IMR-90 (cell line): ENCODE results near the gene PRKAG2. TPM values are rescaled to one million over a fixed set of nuclear protein-coding genes. Genes with fewer than 3 reads are reported as not detected.

Source experiments
- ATAC-seq: fragments of 200-7000 bp; cut with Tn5 transposase; 2 replicates; pipeline ENCODE4 v1.9.1; 2020; ENCODE audit warnings: low read depth, mild to moderate bottlenecking, moderate library complexity
- BruUV-seq: library from RNA; stranded (reverse); fragments of 400-500 nt; replicated peaks from 2 replicates; lab custom pipeline; 2021; lab: Mats Ljungman, UMichigan
- CTCF ChIA-PET: fragments of 300-600 bp; formaldehyde crosslinking; extraction: SDS; loops from one replicate; lab custom pipeline; 2021; ENCODE audit warnings: antibody characterized with exemption; lab: Yijun Ruan, JAX
- POLR2A ChIA-PET: fragments of 300-600 bp; sonication (Branson Sonifier 250); formaldehyde crosslinking; loops from one replicate; lab custom pipeline; 2022; ENCODE audit warnings: antibody characterized with exemption; ENCODE audit not compliant: unreplicated experiment; lab: Charles Lee
- DNase-seq: peaks from one replicate; pipeline ENCODE4 v3.0.0; 2013
- H2AFZ ChIP-seq: replicated peaks from 2 replicates; pipeline ENCODE3; 2013; ENCODE audit warnings: low read length, mild to moderate bottlenecking; ENCODE audit not compliant: poor library complexity
- H2AK5ac ChIP-seq: 2 replicates; pipeline ENCODE4 v1.6.1; 2013; ENCODE audit warnings: low read depth, low read length, inconsistent platforms
- H2AK9ac ChIP-seq: replicated peaks from 2 replicates; pipeline ENCODE3; 2013; ENCODE audit warnings: mild to moderate bottlenecking, low read depth, low read length, moderate library complexity; ENCODE audit not compliant: poor library complexity
- H2BK120ac ChIP-seq: 2 replicates; pipeline ENCODE4 v1.6.1; 2013; ENCODE audit warnings: low read depth, low read length, inconsistent platforms
- H2BK15ac ChIP-seq: 3 replicates; pipeline ENCODE4 v1.6.1; 2013; ENCODE audit warnings: low read depth, low read length, inconsistent platforms
- H2BK20ac ChIP-seq: 2 replicates; pipeline ENCODE4 v1.6.1; 2013; ENCODE audit warnings: low read depth, mild to moderate bottlenecking, inconsistent platforms, low read length, moderate library complexity
- H2BK5ac ChIP-seq: 2 replicates; pipeline ENCODE4 v1.6.1; 2013; ENCODE audit warnings: mild to moderate bottlenecking, low read depth, low read length, inconsistent platforms; ENCODE audit not compliant: poor library complexity, severe bottlenecking
- H3K14ac ChIP-seq: replicated peaks from 2 replicates; pipeline ENCODE4 v1.6.1; 2013; ENCODE audit warnings: low read depth, low read length, inconsistent platforms
- H3K18ac ChIP-seq: 2 replicates; pipeline ENCODE4 v1.6.1; 2013; ENCODE audit warnings: low read depth, low read length, control low read depth
- H3K23ac ChIP-seq: 2 replicates; pipeline ENCODE4 v1.6.1; 2013; ENCODE audit warnings: low read depth, low read length, inconsistent platforms
- H3K27ac ChIP-seq: 2 replicates; pipeline ENCODE4 v1.5.1; 2013; ENCODE audit warnings: mild to moderate bottlenecking, control low read depth, low read length; ENCODE audit not compliant: insufficient read depth
- H3K27me3 ChIP-seq: 2 replicates; pipeline ENCODE4 v1.6.1; 2013; ENCODE audit warnings: low read length; ENCODE audit not compliant: control insufficient read depth, insufficient read depth
- H3K36me3 ChIP-seq: 2 replicates; pipeline ENCODE4 v1.6.1; 2013; ENCODE audit warnings: low read length, mixed read lengths; ENCODE audit not compliant: control insufficient read depth, insufficient read depth
- H3K4ac ChIP-seq: 2 replicates; pipeline ENCODE4 v1.6.1; 2013; ENCODE audit warnings: low read depth, low read length, inconsistent platforms
- H3K4me1 ChIP-seq: 2 replicates; pipeline ENCODE4 v1.6.1; 2013; ENCODE audit warnings: low read length, mixed read lengths; ENCODE audit not compliant: control insufficient read depth, insufficient read depth
- H3K4me2 ChIP-seq: 2 replicates; pipeline ENCODE4 v1.6.1; 2013; ENCODE audit warnings: low read depth, mild to moderate bottlenecking, control low read depth, low read length, moderate library complexity
- H3K4me3 ChIP-seq: 2 replicates; pipeline ENCODE4 v1.5.1; 2013; ENCODE audit warnings: low read depth, mild to moderate bottlenecking, control low read depth, low read length, moderate library complexity; ENCODE audit not compliant: insufficient read depth
- H3K56ac ChIP-seq: 2 replicates; pipeline ENCODE4 v1.6.1; 2013; ENCODE audit warnings: low read length, inconsistent platforms; ENCODE audit not compliant: insufficient read depth; ENCODE audit errors: extremely low read depth
- H3K79me1 ChIP-seq, 2 experiments: 2 replicates each; pipeline ENCODE4 v1.6.1; 2013; ENCODE audit warnings: low read length in 2 of 2, inconsistent platforms in 1 of 2, low read depth in 1 of 2
- H3K9ac ChIP-seq: 2 replicates; pipeline ENCODE4 v1.6.1; 2013; ENCODE audit warnings: low read depth, low read length, control low read depth
- H3K9me1 ChIP-seq: 2 replicates; pipeline ENCODE4 v1.6.1; 2013; ENCODE audit warnings: low read length, inconsistent platforms; ENCODE audit not compliant: insufficient read depth
- H3K9me3 ChIP-seq: 2 replicates; pipeline ENCODE4 v1.6.1; 2013; ENCODE audit warnings: low read length; ENCODE audit not compliant: control insufficient read depth, insufficient read depth
- H4K20me1 ChIP-seq: 2 replicates; pipeline ENCODE4 v1.6.1; 2013; ENCODE audit warnings: low read length, inconsistent platforms; ENCODE audit not compliant: insufficient read depth
- H4K5ac ChIP-seq: 2 replicates; pipeline ENCODE4 v1.6.1; 2013; ENCODE audit warnings: mild to moderate bottlenecking, low read depth, low read length, control low read depth
- H4K8ac ChIP-seq, 2 experiments: 2 replicates each; pipeline ENCODE4 v1.6.1; 2013; ENCODE audit warnings: low read depth in 2 of 2, low read length in 2 of 2, control low read depth in 1 of 2, inconsistent platforms in 1 of 2
- H4K91ac ChIP-seq: 2 replicates; pipeline ENCODE4 v1.6.1; 2013; ENCODE audit warnings: low read depth, low read length, inconsistent platforms; ENCODE audit not compliant: insufficient read depth
- BHLHE40 ChIP-seq: fragments of 150-350 bp; IDR thresholded peaks from 2 replicates; pipeline ENCODE4 v1.6.1; 2016; ENCODE audit warnings: mild to moderate bottlenecking, low read depth, low read length
- MAZ ChIP-seq: IDR thresholded peaks from 2 replicates; pipeline ENCODE4 v1.6.1; 2012; ENCODE audit warnings: low read depth, mild to moderate bottlenecking, low read length, improper control_type of control experiment, moderate library complexity, borderline replicate concordance
- MXI1 ChIP-seq: IDR thresholded peaks from 2 replicates; pipeline ENCODE4 v1.6.1; 2012; ENCODE audit warnings: low read depth, mild to moderate bottlenecking, low read length, moderate library complexity, borderline replicate concordance
- POLR2A ChIP-seq: IDR thresholded peaks from 2 replicates; pipeline ENCODE4 v1.6.1; 2012; ENCODE audit warnings: mild to moderate bottlenecking, low read depth, low read length
- SMC3 ChIP-seq: fragments of 150-350 bp; IDR thresholded peaks from 2 replicates; pipeline ENCODE4 v1.6.1; 2016; ENCODE audit warnings: low read depth, mild to moderate bottlenecking, antibody characterized with exemption, low read length, moderate library complexity
- USF2 ChIP-seq: fragments of 150-350 bp; IDR thresholded peaks from 2 replicates; pipeline ENCODE4 v1.6.1; 2017; ENCODE audit warnings: mild to moderate bottlenecking, antibody characterized with exemption, low read length, low read depth
- WGBS, 2 experiments: methylation state at CpG; one replicate each; pipeline versions ENCODE4 v1.1.5 to v1.1.7; 2013; ENCODE audit warnings: missing lambda C conversion rate in 2 of 2; ENCODE audit not compliant: insufficient read length in 1 of 2; ENCODE audit errors: extremely low coverage in 2 of 2; 5-methylcytosine and 5-hydroxymethylcytosine counted together
- dilution Hi-C: fragments of 300-500 bp; cut with HindIII; formaldehyde crosslinking; loops from one replicate; pipeline ENCODE4 v1.14.3; 2018; ENCODE audit warnings: low sequenced_read_pairs; ENCODE audit not compliant: unreplicated experiment
- in situ Hi-C: fragments of 300-500 bp; cut with MboI; formaldehyde crosslinking; loops from 3 replicates; pipeline ENCODE4 v1.14.3; 2019; ENCODE audit warnings: low sequenced_read_pairs, inconsistent platforms, mixed read lengths
- intact Hi-C: fragments of 100-400 bp; cut with micrococcal nuclease; formaldehyde crosslinking; loops from 2 replicates; pipeline ENCODE4 v1.10.0; 2022
- polyA plus RNA-seq, 3 experiments: library from polyadenylated mRNA; depleted of rRNA; stranded (reverse); fragments of >200 nt; gene quantifications; 2 replicates each; pipeline ENCODE4 v1.2.3, GENCODE V29; 2012; ENCODE audit warnings: low replicate concordance in 1 of 3
- total RNA-seq: library from RNA; depleted of rRNA; stranded (reverse); fragments of >200 nt; gene quantifications from 2 replicates; pipeline ENCODE4 v1.2.3, GENCODE V29; 2012
- TF ChIP-seq, protein P1 (sequence below): conservative IDR thresholded peaks from 2 replicates; pipeline ENCODE4 v1.5.1; 2012; ENCODE audit warnings: mild to moderate bottlenecking, low read depth, low read length, improper control_type of control experiment

Gene PRKAG2
- total and polyA plus RNA-seq, 2 of the 4 experiments (the other 2 are of a cell fraction), result 15.4 to 21.6 TPM

DNA sequence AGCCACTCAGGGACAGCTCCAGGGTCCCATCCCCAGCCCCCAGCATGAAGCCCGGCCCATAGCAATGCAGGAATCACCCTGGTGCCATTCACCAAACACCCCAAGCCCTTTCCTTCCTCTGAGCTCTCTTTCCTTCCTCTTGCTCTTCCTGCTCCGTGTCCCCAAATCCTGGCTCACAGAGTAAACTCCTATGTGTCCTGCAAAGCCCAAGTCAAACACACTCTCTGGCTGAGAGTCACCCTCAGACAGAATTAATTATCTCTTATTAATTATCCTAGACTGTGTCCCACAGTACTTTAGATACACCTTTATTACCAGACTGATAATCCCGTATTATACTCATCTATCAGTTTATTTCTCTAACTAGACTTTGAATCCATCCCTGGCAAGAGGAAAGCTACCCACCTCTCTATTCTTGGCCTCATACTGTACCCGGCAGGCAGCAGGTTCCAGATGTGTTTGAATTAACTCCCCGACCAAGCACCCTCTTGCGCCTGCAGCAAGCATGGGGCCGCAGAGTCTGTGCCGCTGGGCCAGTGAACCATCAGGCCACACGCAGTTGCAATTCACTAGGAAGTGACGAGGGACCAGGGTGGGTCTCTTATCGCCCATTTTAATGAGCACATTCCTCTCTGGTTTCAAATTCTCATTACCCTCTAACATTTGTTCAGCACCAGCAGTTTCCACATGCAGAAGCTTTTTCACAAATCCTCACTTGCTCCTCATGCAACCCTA, 86.7 kb downstream of the PRKAG2 start (continued):
- TF ChIP-seq MXI1, result no peak
- TF ChIP-seq BHLHE40, result no peak
- no peak for TF ChIP-seq USF2

- no peak overlapping the region for H3K4me2 ChIP-seq
- no peak overlapping the region for H4K8ac ChIP-seq
- ChIA-PET CTCF (no interaction called here), POLR2A (no interaction called here)
- no peaks in the 10 kb centered on the region for H3K9me3 ChIP-seq
- no peak overlapping the region for H2AFZ ChIP-seq
- TF ChIP-seq, protein P1, sequence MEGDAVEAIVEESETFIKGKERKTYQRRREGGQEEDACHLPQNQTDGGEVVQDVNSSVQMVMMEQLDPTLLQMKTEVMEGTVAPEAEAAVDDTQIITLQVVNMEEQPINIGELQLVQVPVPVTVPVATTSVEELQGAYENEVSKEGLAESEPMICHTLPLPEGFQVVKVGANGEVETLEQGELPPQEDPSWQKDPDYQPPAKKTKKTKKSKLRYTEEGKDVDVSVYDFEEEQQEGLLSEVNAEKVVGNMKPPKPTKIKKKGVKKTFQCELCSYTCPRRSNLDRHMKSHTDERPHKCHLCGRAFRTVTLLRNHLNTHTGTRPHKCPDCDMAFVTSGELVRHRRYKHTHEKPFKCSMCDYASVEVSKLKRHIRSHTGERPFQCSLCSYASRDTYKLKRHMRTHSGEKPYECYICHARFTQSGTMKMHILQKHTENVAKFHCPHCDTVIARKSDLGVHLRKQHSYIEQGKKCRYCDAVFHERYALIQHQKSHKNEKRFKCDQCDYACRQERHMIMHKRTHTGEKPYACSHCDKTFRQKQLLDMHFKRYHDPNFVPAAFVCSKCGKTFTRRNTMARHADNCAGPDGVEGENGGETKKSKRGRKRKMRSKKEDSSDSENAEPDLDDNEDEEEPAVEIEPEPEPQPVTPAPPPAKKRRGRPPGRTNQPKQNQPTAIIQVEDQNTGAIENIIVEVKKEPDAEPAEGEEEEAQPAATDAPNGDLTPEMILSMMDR, result no peak
- TF ChIP-seq SMC3, result no peak
- no peak for TF ChIP-seq POLR2A
- no peak for TF ChIP-seq USF2
- TF ChIP-seq MAZ, result no peak
- no peak overlapping the region for H3K4me3 ChIP-seq
- H3K4me1 ChIP-seq, result no peaks in the 10 kb centered on the region
- no peak overlapping the region for H3K14ac ChIP-seq
- intact Hi-C loops (no loop called here), in situ Hi-C loops (no loop called here), dilution Hi-C loops (no loop called here)
- no peak overlapping the region for H2BK5ac ChIP-seq
- H2BK20ac ChIP-seq, result no peak overlapping the region
- no peaks in the 10 kb centered on the region for H3K9me1 ChIP-seq
- no peak overlapping the region for H2BK120ac ChIP-seq
- no peak overlapping the region for H4K91ac ChIP-seq
- H2AK5ac ChIP-seq, result no peak overlapping the region
- no peak overlapping the region for H3K9ac ChIP-seq
- no peaks in the 10 kb centered on the region for H3K36me3 ChIP-seq
- ATAC-seq (no peak), DNase-seq (no peak)
- no TSS peak for BruUV-seq
- no peaks in the 10 kb centered on the region for H3K79me1 ChIP-seq
- no peak overlapping the region for H3K56ac ChIP-seq
- peaks cover 32% of the 10 kb centered on the region for H3K27me3 ChIP-seq
- 90% methylated on average over 6 of the region's 11 CpGs; no CpG with 5 or more reads in 1 of the 2 experiments for WGBS, 2 experiments
- H3K4ac ChIP-seq, result no peak overlapping the region
- no peak overlapping the region for H4K5ac ChIP-seq
- H2BK15ac ChIP-seq, result no peak overlapping the region
- H2AK9ac ChIP-seq, result no peak overlapping the region
- H4K20me1 ChIP-seq, result no peaks in the 10 kb centered on the region
- H3K23ac ChIP-seq, result no peak overlapping the region
- H3K18ac ChIP-seq, result no peak overlapping the region
- no peak overlapping the region for H3K27ac ChIP-seq
These were observed 87.5 kb downstream of the PRKAG2 start for GRCh38 chr7:151789380-151789947.
